K562 (cell line): ENCODE measurements around the gene ACSF2.

Source experiments
- EZH2 ChIP-seq: IDR thresholded peaks from 2 replicates; pipeline ENCODE4 v1.6.1; 2012; ENCODE audit warnings: low read depth, mild to moderate bottlenecking, inconsistent platforms, low read length, borderline replicate concordance
- FOXJ3 ChIP-seq: sonication (generic); formaldehyde crosslinking; IDR thresholded peaks from 2 replicates; pipeline ENCODE4 v1.4.0; 2020; ENCODE audit warnings: mild to moderate bottlenecking, missing genetic modification reagents
- POLR2AphosphoS5 ChIP-seq: IDR thresholded peaks from 2 replicates; pipeline ENCODE4 v1.6.1; 2011; ENCODE audit warnings: mild to moderate bottlenecking, low read depth, low read length, moderate library complexity; ENCODE audit not compliant: control insufficient read depth, insufficient read depth
- SPI1 ChIP-seq: IDR thresholded peaks from 2 replicates; pipeline ENCODE4 v1.6.1; 2011; ENCODE audit warnings: low read depth, low read length, control low read depth, borderline replicate concordance
- SRSF7 ChIP-seq: fragments of 200-400 bp; formaldehyde crosslinking; optimal IDR thresholded peaks from 2 replicates; pipeline ENCODE3; 2017; ENCODE audit warnings: mild to moderate bottlenecking, low read depth, low read length
- TF ChIP-seq, protein P1 (sequence below): fragments of 250-450 bp; sonication (Bioruptor Pico); IDR thresholded peaks from 2 replicates; pipeline ENCODE4 v1.4.0; 2020

DNA sequence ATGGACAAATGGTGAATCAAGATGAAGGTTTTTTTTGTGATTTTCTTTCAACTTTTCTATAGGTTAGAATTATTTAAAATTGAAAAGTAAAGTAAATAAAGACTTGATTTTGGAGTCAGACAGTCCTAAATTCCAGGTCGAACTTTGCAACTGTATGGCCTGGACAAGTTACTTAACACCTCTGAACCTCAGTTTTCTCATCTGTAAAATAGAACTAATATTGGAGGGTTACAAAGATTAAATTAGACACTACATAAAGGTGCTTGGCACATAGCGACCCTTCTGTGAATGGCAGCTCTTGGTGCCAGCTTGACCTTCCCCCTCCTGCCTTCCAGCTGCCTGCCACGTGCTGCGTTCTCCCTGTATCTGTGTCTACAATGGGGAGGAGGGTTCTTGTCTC, 55.6 kb downstream of the ACSF2 start:
- no peak for TF ChIP-seq EZH2
- TF ChIP-seq, protein P1, sequence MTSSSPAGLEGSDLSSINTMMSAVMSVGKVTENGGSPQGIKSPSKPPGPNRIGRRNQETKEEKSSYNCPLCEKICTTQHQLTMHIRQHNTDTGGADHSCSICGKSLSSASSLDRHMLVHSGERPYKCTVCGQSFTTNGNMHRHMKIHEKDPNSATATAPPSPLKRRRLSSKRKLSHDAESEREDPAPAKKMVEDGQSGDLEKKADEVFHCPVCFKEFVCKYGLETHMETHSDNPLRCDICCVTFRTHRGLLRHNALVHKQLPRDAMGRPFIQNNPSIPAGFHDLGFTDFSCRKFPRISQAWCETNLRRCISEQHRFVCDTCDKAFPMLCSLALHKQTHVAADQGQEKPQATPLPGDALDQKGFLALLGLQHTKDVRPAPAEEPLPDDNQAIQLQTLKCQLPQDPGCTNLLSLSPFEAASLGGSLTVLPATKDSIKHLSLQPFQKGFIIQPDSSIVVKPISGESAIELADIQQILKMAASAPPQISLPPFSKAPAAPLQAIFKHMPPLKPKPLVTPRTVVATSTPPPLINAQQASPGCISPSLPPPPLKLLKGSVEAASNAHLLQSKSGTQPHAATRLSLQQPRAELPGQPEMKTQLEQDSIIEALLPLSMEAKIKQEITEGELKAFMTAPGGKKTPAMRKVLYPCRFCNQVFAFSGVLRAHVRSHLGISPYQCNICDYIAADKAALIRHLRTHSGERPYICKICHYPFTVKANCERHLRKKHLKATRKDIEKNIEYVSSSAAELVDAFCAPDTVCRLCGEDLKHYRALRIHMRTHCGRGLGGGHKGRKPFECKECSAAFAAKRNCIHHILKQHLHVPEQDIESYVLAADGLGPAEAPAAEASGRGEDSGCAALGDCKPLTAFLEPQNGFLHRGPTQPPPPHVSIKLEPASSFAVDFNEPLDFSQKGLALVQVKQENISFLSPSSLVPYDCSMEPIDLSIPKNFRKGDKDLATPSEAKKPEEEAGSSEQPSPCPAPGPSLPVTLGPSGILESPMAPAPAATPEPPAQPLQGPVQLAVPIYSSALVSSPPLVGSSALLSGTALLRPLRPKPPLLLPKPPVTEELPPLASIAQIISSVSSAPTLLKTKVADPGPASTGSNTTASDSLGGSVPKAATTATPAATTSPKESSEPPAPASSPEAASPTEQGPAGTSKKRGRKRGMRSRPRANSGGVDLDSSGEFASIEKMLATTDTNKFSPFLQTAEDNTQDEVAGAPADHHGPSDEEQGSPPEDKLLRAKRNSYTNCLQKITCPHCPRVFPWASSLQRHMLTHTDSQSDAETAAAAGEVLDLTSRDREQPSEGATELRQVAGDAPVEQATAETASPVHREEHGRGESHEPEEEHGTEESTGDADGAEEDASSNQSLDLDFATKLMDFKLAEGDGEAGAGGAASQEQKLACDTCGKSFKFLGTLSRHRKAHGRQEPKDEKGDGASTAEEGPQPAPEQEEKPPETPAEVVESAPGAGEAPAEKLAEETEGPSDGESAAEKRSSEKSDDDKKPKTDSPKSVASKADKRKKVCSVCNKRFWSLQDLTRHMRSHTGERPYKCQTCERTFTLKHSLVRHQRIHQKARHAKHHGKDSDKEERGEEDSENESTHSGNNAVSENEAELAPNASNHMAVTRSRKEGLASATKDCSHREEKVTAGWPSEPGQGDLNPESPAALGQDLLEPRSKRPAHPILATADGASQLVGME (CRISPR knock-in tag) = no peak
- TF ChIP-seq SPI1 = no peak
- no peak for TF ChIP-seq POLR2AphosphoS5
- no peak for TF ChIP-seq SRSF7
- TF ChIP-seq FOXJ3 (CRISPR knock-in tag) = no peak
